ENCODE measurements around the gene USP19.

GRCh38 chr3:49108346-49108745, 12.3 kb downstream of the USP19 start:
- TF ChIP-seq CTCF (conservative IDR thresholded peaks at IDR 0.05; ENCODE audit: low read length) = no peak
- no peak for TF ChIP-seq EZH2phosphoT487 (IDR thresholded peaks at IDR 0.05; ENCODE audit: borderline replicate concordance, low read depth, low read length)
